ENCODE data around the gene CPNE7.
A peak's percentile ranks its signal among the peaks of the same experiment; 100 is the strongest.

Gene CPNE7

DNA sequence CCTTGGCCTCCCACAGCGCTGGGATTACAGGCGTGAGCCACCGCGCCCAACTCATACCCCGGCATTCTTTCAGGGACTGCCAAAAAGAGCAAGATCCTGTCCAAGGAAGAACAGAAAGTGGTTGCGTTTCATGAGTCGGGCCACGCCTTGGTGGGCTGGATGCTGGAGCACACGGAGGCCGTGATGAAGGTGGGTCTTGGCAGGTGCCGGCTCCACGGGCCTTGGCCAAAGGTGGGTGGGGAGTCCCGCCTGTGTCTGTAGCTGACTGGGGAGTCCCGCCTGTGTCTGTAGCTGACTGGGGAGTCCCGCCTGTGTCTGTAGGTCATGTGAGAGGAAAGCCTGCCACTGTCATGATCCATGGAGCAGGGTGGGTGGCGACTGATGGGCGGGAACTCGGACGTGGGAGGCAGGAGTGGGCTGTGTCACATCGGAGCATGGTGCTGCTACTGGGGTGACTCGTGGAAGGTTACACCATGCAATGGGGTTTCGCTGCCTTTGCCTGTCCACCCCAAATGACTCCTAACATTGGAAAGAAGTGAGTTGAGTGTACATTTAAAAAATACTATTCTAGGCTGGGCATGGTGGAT is 25.0 kb upstream of the CPNE7 start:
- DNase-seq, result no peak

DNA sequence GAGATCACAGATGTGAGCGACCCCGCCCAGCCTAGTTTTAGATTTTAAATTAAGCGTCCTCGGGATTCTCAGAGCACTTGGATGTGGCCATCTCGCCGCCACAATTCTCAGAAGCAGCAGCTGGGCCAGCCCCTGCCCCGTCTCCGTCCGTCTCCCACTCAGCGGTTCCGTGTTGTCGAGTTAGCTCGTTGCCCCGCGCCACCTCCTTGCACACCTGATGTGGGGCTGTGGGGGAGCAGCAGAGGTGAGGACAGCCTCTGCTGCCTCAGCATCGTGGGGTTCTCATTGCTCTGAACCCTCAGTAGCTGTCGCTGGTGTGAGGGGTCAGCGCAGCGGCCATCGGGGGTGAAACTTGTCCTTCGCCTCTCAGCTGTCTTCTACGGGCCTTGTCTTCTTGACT is 23.2 kb upstream of the CPNE7 start:
- DNase-seq, result no peak

DNA sequence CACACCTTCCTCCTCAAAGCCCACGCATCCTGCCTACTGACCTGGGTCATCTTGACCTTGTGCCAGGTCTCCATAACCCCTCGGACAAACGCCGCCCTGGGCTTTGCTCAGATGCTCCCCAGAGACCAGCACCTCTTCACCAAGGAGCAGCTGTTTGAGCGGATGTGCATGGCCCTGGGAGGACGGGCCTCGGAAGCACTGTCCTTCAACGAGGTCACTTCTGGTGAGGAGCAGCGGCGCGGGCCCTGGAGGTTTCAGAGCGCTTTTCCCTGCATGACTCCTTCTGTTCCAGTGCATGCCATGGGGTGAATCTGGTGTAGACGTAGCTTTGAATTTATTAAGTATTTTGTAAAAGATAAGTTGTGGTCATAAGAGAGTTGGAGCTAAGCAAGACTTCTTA is 22.6 kb upstream of the CPNE7 start:
- DNase-seq, result no peak

DNA sequence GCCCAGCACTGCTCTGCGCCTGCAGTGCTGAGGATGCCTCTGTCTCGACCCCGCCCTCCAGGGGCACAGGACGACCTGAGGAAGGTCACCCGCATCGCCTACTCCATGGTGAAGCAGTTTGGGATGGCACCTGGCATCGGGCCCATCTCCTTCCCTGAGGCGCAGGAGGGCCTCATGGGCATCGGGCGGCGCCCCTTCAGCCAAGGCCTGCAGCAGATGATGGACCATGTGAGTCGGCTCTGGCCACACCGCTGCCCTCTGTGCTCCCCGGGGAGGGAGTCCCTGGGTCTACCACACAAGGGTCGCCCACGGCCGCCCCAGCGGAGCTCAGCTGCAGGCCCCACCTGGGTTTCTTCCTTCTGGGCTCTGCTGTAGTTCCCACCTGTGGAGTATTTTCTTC is 21.8 kb upstream of the CPNE7 start:
- no peak for DNase-seq

DNA sequence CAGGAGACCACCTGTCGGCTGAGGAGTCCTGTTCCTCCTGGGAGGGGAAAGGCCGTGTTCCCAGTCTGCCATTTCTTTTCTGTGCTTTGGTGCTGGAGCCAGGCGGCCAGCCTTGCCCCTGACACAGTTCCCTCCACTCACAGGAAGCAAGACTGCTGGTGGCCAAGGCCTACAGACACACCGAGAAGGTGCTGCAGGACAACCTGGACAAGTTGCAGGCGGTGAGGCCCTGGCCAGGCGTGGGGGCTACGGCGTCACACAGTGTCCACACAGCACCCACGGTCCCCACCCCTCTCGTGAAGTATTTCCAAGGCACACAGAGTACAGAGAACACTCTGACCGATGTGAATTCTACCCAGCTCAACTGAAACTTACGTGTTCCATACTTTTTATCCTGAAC is 21.2 kb upstream of the CPNE7 start:
- DNase-seq, result no peak

DNA sequence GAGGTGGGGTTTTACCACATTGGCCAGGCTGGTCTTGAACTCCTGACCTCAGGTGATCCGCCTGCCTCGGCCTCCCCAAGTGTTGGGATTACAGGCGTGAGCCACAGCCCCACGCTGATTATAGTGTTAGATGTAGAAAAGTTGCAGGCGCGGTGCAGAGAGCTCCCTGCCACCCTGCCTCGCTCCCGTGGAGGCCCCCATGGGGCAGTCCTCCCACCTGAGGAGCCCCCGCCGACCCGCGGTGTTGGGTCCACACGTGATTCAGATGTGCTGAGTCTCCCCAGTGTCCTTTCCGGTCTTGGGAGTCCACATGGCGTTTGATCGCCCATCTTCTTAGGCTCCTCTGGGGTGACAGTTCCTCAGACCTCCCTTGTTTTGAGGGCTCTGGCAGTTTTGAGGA is 20.3 kb upstream of the CPNE7 start:
- DNase-seq, result no peak

DNA sequence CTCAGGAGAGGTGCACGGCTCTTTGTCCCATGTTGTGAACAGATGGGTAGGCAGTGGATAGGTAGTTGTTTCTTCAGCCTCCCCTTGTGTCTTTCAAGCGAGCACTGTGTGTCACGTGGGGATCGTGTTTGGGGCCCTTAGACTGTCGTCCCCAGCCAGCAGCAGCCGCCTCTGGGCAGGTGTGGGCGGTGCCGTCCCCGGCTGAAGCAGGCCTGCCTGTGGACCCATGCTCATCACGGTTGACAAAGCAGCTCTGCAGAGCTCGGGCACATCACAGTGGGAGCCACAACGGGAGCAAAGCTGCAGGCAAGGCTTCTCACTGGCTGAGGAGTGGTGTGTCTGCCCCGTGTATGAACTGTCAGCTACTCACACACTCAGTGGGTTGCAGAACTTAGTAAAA is 19.8 kb upstream of the CPNE7 start:
- no peak for DNase-seq

DNA sequence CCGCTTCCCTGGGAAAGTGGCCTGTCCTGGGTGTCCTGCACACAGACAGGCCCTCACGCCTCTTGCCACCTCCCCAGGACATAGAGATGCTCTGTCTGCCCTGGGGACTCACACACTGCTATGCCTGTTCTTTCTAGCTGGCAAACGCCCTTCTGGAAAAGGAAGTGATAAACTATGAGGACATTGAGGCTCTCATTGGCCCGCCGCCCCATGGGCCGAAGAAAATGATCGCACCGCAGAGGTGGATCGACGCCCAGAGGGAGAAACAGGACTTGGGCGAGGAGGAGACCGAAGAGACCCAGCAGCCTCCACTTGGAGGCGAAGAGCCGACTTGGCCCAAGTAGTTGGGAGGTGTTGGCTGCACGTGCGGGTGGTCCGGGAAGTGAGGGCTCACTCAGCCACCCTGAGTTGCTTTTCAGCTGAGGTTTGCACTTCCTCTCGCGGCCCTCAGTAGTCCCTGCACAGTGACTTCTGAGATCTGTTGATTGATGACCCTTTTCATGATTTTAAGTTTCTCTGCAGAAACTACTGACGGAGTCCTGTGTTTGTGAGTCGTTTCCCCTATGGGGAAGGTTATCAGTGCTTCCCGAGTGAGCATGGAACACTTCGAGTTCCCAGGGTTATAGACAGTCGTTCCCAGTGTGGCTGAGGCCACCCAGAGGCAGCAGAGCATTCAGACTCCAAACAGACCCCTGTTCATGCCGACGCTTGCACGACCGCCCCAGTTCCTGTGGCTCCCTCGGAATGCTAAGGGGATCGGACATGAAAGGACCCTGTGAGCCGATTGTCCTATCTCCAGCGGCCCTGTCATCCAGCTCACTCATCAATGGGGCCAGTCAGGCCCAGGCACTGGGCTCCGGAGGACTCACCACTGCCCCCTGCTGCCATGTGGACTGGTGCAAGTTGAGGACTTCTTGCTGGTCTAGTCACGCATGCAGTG is 18.5 kb upstream of the CPNE7 start:
- DNase-seq, result peak in 1 of 2 experiments; percentile 8

DNA sequence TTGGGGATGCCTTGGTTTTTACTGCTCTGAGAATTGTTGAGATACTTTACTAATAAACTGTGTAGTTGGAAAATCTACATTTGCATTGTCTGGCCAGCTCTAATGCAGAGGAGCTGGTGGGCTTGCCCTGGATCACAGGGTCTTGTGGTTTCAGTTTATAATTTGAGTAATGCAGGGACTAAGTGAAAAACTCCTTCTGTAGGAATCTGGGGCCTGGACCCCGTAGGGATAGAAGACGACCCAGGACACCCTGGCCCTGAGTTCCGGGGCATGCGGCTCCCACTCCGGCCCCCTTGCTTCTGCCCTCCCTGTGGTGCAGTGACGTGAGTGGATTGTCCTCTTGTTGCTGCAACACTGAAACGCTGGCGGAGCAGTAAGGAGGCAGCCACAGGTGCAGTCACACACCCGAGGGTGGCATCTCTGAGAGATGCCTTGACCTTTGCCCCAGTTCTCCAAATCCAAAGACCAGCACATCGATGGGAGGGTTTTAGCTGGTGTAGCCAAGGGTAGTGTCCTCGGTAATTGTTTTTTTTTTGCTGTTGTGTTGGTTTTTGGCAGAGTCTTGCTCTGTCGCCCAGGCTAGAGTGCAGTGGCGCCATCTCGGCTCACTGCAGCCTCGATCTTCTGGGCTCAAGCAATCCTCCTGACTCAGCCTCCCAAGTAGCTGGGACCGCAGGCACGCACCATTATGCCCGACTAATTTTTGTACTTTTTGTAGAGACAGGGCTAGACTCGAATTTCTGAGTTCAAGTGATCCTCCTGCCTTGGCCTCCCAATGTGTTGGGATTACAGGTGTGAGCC is 17.7 kb upstream of the CPNE7 start:
- no peak for DNase-seq

DNA sequence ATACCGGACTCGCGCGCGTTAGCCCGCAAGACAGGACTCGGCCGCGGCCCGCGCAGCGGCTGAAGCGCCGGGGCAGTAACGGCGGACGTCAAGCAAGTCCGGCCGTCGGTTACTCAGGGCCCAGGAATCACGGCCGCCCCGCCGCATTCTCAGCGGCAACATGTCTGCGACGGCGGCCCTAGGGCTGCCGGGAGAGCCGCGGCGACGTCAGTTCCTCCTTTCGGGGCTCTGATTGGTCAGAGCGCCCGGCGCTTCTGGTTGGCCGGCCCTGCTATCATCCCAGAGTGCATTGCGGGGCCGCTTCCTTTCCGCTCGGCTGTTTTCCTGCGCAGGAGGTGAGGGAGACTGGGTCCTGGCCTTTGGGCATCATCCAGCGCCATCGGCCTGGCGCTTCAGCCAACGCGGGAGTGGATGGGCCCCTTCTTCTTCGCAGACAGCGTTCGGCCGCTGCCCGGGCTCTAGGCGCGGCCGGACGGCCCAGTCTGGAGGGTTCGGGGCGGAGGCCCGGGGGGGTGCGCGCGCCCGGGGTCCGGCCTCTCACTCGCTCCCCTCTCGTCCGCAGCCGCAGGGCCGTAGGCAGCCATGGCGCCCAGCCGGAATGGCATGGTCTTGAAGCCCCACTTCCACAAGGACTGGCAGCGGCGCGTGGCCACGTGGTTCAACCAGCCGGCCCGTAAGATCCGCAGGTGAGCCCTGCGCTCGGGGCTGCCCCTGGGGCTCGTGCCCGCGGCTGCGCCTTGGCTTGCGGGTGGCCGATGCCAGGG is 15.0 kb upstream of the CPNE7 start, which contains the start of gene RPL13:
RPL13 (plus strand) TSS at position 305 of the 764 bp plus-strand sequence; CDS start at position 583, 278 bp downstream.
- peak; percentile 48 to 57 for DNase-seq

DNA sequence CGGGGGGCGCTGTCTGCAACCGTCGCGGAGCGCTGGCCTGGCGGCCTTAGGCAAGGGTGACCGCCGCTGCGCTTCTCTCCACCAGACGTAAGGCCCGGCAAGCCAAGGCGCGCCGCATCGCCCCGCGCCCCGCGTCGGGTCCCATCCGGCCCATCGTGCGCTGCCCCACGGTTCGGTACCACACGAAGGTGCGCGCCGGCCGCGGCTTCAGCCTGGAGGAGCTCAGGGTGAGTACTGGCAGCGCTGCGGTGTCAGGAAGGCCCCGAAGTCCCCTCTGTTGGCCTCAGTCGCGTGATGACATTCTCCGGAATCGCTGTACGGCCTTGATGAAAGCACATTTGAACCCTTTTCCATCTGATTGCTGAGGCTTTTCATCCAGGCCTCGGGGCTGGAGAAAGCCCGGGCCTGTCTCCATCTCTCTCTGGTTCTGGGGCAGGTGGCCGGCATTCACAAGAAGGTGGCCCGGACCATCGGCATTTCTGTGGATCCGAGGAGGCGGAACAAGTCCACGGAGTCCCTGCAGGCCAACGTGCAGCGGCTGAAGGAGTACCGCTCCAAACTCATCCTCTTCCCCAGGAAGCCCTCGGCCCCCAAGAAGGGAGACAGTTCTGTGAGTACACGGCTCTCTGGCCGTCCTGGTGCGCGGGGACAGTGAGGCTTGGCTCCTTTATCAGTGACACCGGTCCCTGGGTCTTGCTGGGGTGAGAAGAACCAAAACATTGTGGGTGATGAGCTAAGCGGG is 14.2 kb upstream of the CPNE7 start:
- no peak for DNase-seq

DNA sequence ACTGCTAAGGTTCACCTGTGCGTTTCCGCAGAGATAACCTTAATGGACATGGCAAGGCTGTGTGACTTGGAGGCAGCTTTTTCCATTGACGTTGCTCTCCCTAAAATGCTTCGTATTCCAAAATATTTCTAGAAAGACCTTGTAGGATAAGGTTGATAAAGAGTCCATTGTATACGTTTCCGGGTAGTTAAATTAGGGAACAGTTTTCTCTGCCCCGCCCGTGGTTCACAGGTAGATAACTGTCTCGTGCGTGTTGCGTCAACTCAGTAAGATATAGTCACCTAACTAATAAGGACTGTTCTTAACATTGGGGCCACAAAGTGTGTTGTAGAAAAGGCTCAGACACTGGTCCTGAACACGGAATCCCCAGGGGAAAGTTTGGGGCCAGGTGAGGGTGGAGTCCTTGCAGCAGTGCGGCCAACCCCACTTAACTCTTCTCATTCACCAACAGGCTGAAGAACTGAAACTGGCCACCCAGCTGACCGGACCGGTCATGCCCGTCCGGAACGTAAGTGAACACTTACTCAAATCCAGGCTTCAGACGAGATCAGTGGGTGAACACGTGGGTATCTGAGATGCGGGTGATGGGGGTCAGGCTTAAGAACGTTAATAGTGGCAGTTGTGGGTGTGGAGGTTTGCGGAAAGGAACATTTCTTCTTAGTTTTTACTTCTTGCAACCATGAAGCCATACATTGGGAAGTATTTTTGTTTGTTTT is 13.5 kb upstream of the CPNE7 start:
- DNase-seq, result no peak

DNA sequence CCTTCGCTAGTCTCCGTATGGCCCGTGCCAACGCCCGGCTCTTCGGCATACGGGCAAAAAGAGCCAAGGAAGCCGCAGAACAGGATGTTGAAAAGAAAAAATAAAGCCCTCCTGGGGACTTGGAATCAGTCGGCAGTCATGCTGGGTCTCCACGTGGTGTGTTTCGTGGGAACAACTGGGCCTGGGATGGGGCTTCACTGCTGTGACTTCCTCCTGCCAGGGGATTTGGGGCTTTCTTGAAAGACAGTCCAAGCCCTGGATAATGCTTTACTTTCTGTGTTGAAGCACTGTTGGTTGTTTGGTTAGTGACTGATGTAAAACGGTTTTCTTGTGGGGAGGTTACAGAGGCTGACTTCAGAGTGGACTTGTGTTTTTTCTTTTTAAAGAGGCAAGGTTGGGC is 12.6 kb upstream of the CPNE7 start:
- DNase-seq, result no peak

DNA sequence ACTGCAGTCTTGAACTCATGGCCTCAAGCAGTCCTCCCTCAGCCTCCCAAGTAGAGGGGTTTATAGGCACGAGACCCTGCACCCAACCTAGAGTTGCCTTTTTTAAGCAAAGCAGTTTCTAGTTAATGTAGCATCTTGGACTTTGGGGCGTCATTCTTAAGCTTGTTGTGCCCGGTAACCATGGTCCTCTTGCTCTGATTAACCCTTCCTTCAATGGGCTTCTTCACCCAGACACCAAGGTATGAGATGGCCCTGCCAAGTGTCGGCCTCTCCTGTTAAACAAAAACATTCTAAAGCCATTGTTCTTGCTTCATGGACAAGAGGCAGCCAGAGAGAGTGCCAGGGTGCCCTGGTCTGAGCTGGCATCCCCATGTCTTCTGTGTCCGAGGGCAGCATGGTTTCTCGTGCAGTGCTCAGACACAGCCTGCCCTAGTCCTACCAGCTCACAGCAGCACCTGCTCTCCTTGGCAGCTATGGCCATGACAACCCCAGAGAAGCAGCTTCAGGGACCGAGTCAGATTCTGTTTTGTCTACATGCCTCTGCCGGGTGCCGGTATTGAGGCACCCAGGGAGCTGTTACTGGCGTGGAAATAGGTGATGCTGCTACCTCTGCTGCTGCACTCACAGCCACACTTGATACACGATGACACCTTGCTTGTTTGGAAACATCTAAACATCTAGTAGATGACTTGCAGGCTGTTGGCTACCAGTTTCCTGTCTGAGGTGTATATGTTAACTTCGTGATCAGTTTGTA is 11.7 kb upstream of the CPNE7 start:
- no peak for DNase-seq

DNA sequence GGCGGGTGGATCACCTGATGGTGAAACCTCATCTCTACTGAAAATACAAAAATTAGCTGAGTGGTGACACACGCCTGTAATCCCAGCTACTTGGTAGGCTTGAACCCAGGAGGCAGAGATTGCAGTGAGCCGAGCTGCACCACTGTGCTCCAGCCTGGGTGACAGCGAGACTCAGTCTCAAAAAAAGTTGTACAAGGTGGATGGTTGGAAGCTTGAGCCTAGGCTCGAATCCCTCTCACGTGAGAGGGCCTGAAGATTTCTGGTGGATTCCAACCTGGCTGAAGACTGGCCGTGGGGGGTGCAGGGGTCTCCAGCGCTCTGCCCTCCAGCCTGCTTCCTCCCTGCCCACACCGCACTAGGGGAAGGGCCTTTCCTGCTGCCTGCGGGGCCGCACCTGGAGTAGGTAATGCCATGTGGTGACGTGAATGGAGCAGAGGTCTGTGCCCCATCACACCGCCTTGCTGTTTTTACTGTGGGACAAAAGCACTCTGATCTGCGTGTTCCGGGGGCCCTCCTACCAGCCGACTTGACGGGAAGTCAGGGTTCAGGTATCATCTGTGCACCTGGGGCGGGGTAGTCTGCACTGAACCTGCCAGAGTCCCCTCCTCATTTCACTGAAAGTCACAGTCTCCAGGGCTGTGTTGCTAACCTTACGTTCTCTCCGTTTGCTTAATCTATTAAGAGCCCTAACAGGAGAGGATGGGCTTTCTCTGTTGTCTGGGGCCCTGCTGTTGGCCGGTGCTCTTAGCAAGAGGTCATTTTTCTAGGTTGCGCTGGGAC is 10.9 kb upstream of the CPNE7 start:
- no peak for DNase-seq

DNA sequence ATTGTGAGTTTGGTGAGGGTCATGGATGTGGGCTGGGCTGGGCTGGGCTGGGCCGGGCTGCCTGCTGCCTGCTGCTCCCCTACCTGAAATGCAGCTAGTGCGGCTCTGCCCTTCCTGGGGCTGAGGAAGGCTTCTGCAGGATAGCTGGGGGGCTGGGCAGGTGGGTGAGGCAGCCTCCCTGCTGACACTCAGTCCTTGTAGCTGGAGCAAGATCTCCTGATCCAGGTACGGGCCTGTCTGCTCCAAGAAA is 10.4 kb upstream of the CPNE7 start:
- DNase-seq, result no peak

DNA sequence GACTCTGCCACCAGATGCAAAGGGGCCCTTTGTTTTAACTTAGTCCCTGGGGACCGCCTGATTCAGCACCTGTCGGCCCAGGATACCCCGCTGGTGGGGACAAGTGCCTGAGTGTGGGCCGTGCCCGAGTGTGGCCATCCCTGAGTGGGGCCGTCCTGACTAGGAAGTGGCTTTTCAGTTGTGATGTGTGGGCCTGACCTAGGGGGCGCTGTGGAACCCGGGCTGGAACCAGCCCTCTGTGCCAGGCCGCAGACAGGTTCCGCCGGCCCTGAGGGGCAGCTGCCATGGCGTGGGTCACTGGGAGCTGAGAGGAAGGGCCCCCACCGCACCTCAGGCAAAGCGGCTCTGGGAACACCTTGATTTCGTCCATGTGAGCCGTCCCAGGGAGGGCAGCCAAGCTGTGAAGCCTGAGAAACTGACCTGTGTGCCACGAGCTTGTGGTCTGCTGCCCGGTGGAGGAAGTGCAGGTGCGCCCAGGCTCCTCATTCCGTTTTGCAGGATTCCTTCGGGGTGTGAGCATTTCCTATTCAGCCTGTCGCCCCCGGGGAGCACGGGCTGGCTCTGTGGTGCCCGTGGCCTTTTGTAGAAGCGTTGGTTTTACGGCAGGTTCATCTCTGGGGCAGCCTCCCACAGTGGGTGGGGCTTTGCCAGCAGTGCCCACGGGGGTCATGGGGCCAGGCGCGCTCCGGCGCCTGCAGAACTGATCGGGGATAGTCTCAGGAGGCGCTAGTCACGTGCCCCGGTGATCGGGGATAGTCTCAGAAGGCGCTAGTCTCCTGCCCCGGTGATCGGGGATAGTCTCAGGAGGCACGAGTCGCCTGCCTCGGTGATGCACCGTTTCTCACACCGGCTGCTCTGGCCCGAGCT is 9.8 kb upstream of the CPNE7 start:
- DNase-seq, result no peak

DNA sequence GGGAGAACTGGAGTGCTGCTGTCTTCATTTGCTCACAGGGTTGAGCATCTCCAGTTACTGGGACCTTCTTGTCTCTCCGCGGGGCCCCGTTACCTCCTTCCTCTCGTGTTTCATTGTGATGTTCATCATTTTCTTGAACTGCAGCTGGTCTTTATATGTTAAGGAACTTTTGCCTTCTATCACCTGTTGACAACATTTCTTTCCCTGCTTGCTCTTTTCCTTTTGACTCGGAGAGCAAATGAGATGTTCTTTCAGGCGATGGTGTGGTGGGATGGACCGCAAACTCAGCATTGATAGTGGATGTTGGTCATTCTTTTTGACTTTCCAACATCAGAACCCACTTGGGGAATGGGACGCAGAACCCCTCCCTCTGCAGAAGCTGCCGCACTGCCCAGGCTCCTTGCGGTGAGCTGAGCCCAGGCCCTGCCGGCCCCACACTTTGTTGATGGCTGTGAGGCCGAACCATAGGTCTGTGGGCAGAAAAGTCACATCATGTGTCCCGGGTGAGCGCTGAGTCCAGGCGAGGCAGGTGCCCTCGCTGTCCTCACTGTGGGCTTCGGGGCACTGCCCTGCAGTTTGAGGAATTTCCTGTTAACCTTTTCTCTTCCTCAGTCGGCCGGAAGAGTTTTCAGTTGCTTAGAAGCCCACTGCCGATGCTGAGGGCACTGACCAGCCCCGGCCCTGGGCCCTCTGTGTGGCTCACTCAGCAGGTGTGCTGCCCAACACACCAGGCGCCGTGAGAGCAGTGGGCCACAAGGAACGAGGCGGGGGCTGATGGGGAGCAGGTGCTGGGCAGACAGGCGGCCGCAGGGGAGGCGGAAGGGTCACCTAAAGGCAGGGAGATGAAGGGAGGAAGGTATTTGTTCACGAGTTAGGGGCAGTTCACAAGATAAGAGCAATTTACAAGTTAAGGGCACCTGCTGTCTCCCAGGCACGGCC is 7.6 kb upstream of the CPNE7 start:
- DNase-seq, result no peak
